OCI-LY1 (cell line): ENCODE measurements around the gene KRTAP10-5.
"Not testable (repeated sequence)": the region's sequence is repeated elsewhere in the genome, so short reads cannot be mapped to it uniquely, and the experiment has no call there.

Experiments
- H2AFZ ChIP-seq: fragments of 200-600 bp; sonication (generic), shearing (Covaris generic); 2 replicates; pipeline ENCODE4 v1.6.0; 2014; ENCODE audit warnings: antibody characterized with exemption, mild to moderate bottlenecking, low read length
- H3F3A ChIP-seq: fragments of 200-600 bp; sonication (generic), shearing (Covaris generic); 2 replicates; pipeline ENCODE4 v1.6.0; 2014; ENCODE audit warnings: mild to moderate bottlenecking, antibody characterized with exemption, low read length, moderate library complexity; ENCODE audit not compliant: insufficient read depth
- H3K27ac ChIP-seq: fragments of 200-600 bp; sonication (generic); 2 replicates; pipeline ENCODE4 v1.5.1; 2014; ENCODE audit warnings: low read length, mixed run types, mild to moderate bottlenecking, low read depth; ENCODE audit not compliant: poor library complexity, severe bottlenecking
- H3K27me3 ChIP-seq: fragments of 200-600 bp; sonication (generic); 2 replicates; pipeline ENCODE4 v1.6.0; 2014; ENCODE audit warnings: antibody characterized with exemption, mild to moderate bottlenecking, low read length, moderate library complexity; ENCODE audit not compliant: insufficient read depth
- H3K36me3 ChIP-seq: fragments of 200-600 bp; sonication (generic); 2 replicates; pipeline ENCODE4 v1.6.1; 2014; ENCODE audit warnings: mild to moderate bottlenecking, antibody characterized with exemption, low read length, moderate library complexity, mixed read lengths; ENCODE audit not compliant: insufficient read depth
- H3K4me1 ChIP-seq: fragments of 200-600 bp; sonication (generic); 2 replicates; pipeline ENCODE4 v1.5.1; 2014; ENCODE audit warnings: mild to moderate bottlenecking, low read length, moderate library complexity; ENCODE audit not compliant: insufficient read depth, severe bottlenecking
- H3K4me2 ChIP-seq: fragments of 200-600 bp; sonication (generic), shearing (Covaris generic); 2 replicates; pipeline ENCODE4 v1.6.1; 2014; ENCODE audit warnings: low read length
- H3K4me3 ChIP-seq: fragments of 200-600 bp; sonication (generic); 2 replicates; pipeline ENCODE4 v1.5.1; 2014; ENCODE audit warnings: low read length, low read depth, mild to moderate bottlenecking, mixed read lengths; ENCODE audit not compliant: poor library complexity, severe bottlenecking
- H3K79me2 ChIP-seq: fragments of 200-600 bp; shearing (Covaris generic); 2 replicates; pipeline ENCODE4 v1.6.1; 2016; ENCODE audit warnings: mixed run types, low read length, mixed read lengths; ENCODE audit not compliant: insufficient read depth
- H3K9ac ChIP-seq: fragments of 200-600 bp; sonication (generic), shearing (Covaris generic); 2 replicates; pipeline ENCODE4 v1.6.1; 2014; ENCODE audit warnings: mild to moderate bottlenecking, low read length, mixed read lengths
- H3K9me2 ChIP-seq: fragments of 200-600 bp; sonication (generic), shearing (Covaris generic); 2 replicates; pipeline ENCODE4 v1.6.1; 2014; ENCODE audit warnings: low read depth, mild to moderate bottlenecking, low read length, mixed read lengths
- H3K9me3 ChIP-seq: fragments of 200-600 bp; shearing (Covaris generic); 2 replicates; pipeline ENCODE4 v1.6.1; 2014; ENCODE audit warnings: low read length, mixed read lengths
- H4K20me1 ChIP-seq: fragments of 200-600 bp; sonication (generic), shearing (Covaris generic); 2 replicates; pipeline ENCODE4 v1.6.0; 2016; ENCODE audit warnings: mild to moderate bottlenecking, low read length; ENCODE audit not compliant: insufficient read depth
- CTCF ChIP-seq: fragments of 200-600 bp; sonication (generic), shearing (Covaris generic); IDR thresholded peaks from 2 replicates; pipeline ENCODE4 v1.5.1; 2017; ENCODE audit warnings: mild to moderate bottlenecking, antibody characterized with exemption, low read length, moderate library complexity, mixed read lengths
- EZH2 ChIP-seq: fragments of 200-600 bp; sonication (generic), shearing (Covaris generic); IDR thresholded peaks from 2 replicates; pipeline ENCODE4 v1.8.0; 2017; ENCODE audit warnings: borderline replicate concordance, mixed run types, mild to moderate bottlenecking, antibody characterized with exemption, low read length, moderate library complexity, mixed read lengths

KRTAP10-5 gene

GRCh38 chr21:44574457-44575306 lies 5.7 kb downstream of the KRTAP10-5 start:
- no peak overlapping the region for H3K27ac ChIP-seq
- H3K9me3 ChIP-seq = peaks cover 4% of the 10 kb centered on the region; the same call in 1 of the 2 replicates
- H2AFZ ChIP-seq = no peak overlapping the region
- no peaks in the 10 kb centered on the region for H3F3A ChIP-seq
- H3K4me3 ChIP-seq = no peak overlapping the region
- no peak overlapping the region for H3K4me2 ChIP-seq
- H4K20me1 ChIP-seq = no peaks in the 10 kb centered on the region
- H3K36me3 ChIP-seq = no peaks in the 10 kb centered on the region; the same call in 1 of the 2 replicates
- H3K9ac ChIP-seq = no peak overlapping the region
- no peaks in the 10 kb centered on the region for H3K4me1 ChIP-seq
- no peaks in the 10 kb centered on the region for H3K79me2 ChIP-seq
- H3K9me2 ChIP-seq = no peaks in the 10 kb centered on the region
- no peak for TF ChIP-seq CTCF
- peaks cover 3% of the 10 kb centered on the region; the same call in 1 of the 2 replicates for H3K27me3 ChIP-seq

- not testable (repeated sequence) for H3F3A ChIP-seq, H3K27ac ChIP-seq, H4K20me1 ChIP-seq, H3K4me3 ChIP-seq, H3K27me3 ChIP-seq, H2AFZ ChIP-seq, H3K79me2 ChIP-seq, H3K9me2 ChIP-seq, H3K9me3 ChIP-seq, H3K4me1 ChIP-seq, H3K4me2 ChIP-seq, H3K9ac ChIP-seq, H3K36me3 ChIP-seq
Measured at GRCh38 chr21:44573630-44574456, 6.6 kb downstream of the KRTAP10-5 start, which contains the start of gene KRTAP10-4. Gene KRTAP10-4 (plus strand): TSS chr21:44573729. CDS start chr21:44573759, 30 bp downstream.

- H3K9ac ChIP-seq = no peak overlapping the region
Measured at GRCh38 chr21:44572959-44573583, 7.3 kb downstream of the KRTAP10-5 start.

More at GRCh38 chr21:44572959-44573583, 7.3 kb downstream of the KRTAP10-5 start:
- H3K9me2 ChIP-seq = no peaks in the 10 kb centered on the region
- peaks cover 8% of the 10 kb centered on the region; the same call in 1 of the 2 replicates for H3K27me3 ChIP-seq
- H3K27ac ChIP-seq = no peak overlapping the region
- no peak for TF ChIP-seq CTCF
- TF ChIP-seq EZH2 = no peak
- no peak overlapping the region for H3K4me2 ChIP-seq
- H2AFZ ChIP-seq = no peak overlapping the region
- no peaks in the 10 kb centered on the region; the same call in 1 of the 2 replicates for H3K36me3 ChIP-seq
- H3K4me3 ChIP-seq = no peak overlapping the region
- no peaks in the 10 kb centered on the region for H3K79me2 ChIP-seq
- H3K4me1 ChIP-seq = no peaks in the 10 kb centered on the region
- H3F3A ChIP-seq = no peaks in the 10 kb centered on the region
- no peaks in the 10 kb centered on the region for H4K20me1 ChIP-seq
- peaks cover 4% of the 10 kb centered on the region; the same call in 1 of the 2 replicates for H3K9me3 ChIP-seq
